HCT116 (cell line): Measurements from ENCODE around the gene NFX1.

ENCODE experiments used
- REST ChIP-seq: IDR thresholded peaks from 2 replicates; pipeline ENCODE4 v1.6.1; 2012; ENCODE audit warnings: low read depth
- TF ChIP-seq, protein P1 (sequence below), 3 experiments: fragments of 200-600 bp in 1 of 3; sonication (generic) in 1 of 3; IDR thresholded peaks in 2 of 3; conservative IDR thresholded peaks in 1 of 3; 2 replicates each; pipeline ENCODE4 v1.5.1; 2012 to 2017; ENCODE audit warnings: low read depth in 2 of 3, low read length in 2 of 3, antibody characterized with exemption in 1 of 3, borderline replicate concordance in 1 of 3, control low read depth in 1 of 3, mild to moderate bottlenecking in 1 of 3, mixed read lengths in 1 of 3, mixed run types in 1 of 3, moderate library complexity in 1 of 3; ENCODE audit not compliant: insufficient read depth in 1 of 3

- TF ChIP-seq, protein P1, sequence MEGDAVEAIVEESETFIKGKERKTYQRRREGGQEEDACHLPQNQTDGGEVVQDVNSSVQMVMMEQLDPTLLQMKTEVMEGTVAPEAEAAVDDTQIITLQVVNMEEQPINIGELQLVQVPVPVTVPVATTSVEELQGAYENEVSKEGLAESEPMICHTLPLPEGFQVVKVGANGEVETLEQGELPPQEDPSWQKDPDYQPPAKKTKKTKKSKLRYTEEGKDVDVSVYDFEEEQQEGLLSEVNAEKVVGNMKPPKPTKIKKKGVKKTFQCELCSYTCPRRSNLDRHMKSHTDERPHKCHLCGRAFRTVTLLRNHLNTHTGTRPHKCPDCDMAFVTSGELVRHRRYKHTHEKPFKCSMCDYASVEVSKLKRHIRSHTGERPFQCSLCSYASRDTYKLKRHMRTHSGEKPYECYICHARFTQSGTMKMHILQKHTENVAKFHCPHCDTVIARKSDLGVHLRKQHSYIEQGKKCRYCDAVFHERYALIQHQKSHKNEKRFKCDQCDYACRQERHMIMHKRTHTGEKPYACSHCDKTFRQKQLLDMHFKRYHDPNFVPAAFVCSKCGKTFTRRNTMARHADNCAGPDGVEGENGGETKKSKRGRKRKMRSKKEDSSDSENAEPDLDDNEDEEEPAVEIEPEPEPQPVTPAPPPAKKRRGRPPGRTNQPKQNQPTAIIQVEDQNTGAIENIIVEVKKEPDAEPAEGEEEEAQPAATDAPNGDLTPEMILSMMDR (IDR thresholded peaks at IDR 0.05 in 2 of 3, conservative IDR thresholded peaks at IDR 0.05 in 1 of 3; ENCODE audit: borderline replicate concordance in 1 of 3, insufficient read depth in 1 of 3, low read depth in 2 of 3, low read length in 2 of 3): no peak
- no peak for TF ChIP-seq REST
Measured at GRCh38 chr9:33311953-33312352, 21.6 kb downstream of the NFX1 start.
